ENCODE measurements around the gene UBL4A. TPM values are rescaled to one million over a fixed set of nuclear protein-coding genes. Genes with fewer than 3 reads are reported as not detected.

UBL4A gene
- total RNA-seq, 1 experiment from 2014 or later, result 37.4 TPM

GRCh38 chrX:154481195-154481594, 5.2 kb downstream of the UBL4A start (continued):
- no peak for TF ChIP-seq CTCF (IDR thresholded peaks at IDR 0.05 in 2 of 3, conservative IDR thresholded peaks at IDR 0.05 in 1 of 3; ENCODE audit: borderline replicate concordance in 1 of 3, insufficient read depth in 1 of 3, low read depth in 2 of 3, low read length in 2 of 3)
- no peak for TF ChIP-seq TCF7L2 (IDR thresholded peaks at IDR 0.05; ENCODE audit: borderline replicate concordance, extremely low read depth, insufficient read depth, insufficient read length)
- TF ChIP-seq EZH2phosphoT487 (IDR thresholded peaks at IDR 0.05; ENCODE audit: borderline replicate concordance), result no peak
- TF ChIP-seq RAD21 (IDR thresholded peaks at IDR 0.05; ENCODE audit: low read depth), result no peak
- no peak for TF ChIP-seq FOSL1 (IDR thresholded peaks at IDR 0.05; ENCODE audit: low read depth)
- no peak for TF ChIP-seq SRF (IDR thresholded peaks at IDR 0.05; ENCODE audit: low read depth)

- BruUV-seq (replicated peaks), result TSS peak; percentile 30
- Histone ChIP-seq H3K4me1 (ENCODE audit: control insufficient read depth in 1 of 2, insufficient read depth in 2 of 2, low read length in 2 of 2) (peaks cover 3 to 10% of the 10 kb centered on the region in 2 experiments; a peak in 3 of 4 replicates), H2AFZ (ENCODE audit: low read depth, low read length, poor library complexity, severe bottlenecking) (no peak within 1 kb of the TSS), H3K4me3 (replicated peaks in 1 of 2; ENCODE audit: low read depth in 1 of 2, low read length in 2 of 2) (peak within 1 kb of the TSS; percentile 53 to 60), H3K36me3 (ENCODE audit: control insufficient read depth in 1 of 2, insufficient read depth in 2 of 2, low read length in 2 of 2) (no peaks in the 10 kb centered on the region), H3K9me3 (ENCODE audit: control insufficient read depth in 1 of 2, insufficient read depth in 1 of 2, low read depth in 1 of 2, low read length in 2 of 2) (no peaks in the 10 kb centered on the region), H3K9ac (ENCODE audit: low read length) (peak within 1 kb of the TSS; percentile 60), H4K20me1 (ENCODE audit: insufficient read depth) (no peaks in the 10 kb centered on the region), H3K79me2 (ENCODE audit: insufficient read depth, low read length) (no peaks in the 10 kb centered on the region), H3K27ac (ENCODE audit: low read depth, low read length) (peak within 1 kb of the TSS; percentile 87), H3K9me2 (ENCODE audit: insufficient read depth) (no peaks in the 10 kb centered on the region), H3K4me2 (ENCODE audit: low read length) (peak within 1 kb of the TSS; percentile 71), H3K27me3 (ENCODE audit: insufficient read depth, low read length) (no peaks in the 10 kb centered on the region)
- DNase-seq (ENCODE audit: low read depth, low spot score) (peak; percentile 69), ATAC-seq (peak; percentile 89)
- ChIA-PET RAD21 (ENCODE audit: low non-redundant PET in 1 of 2, low total read pairs in 2 of 2, uncharacterized antibody in 2 of 2, unreplicated experiment in 2 of 2) (interaction anchor here in 1 of 2 experiments (0.5 kb wide), 1 partner anchor 357 kb away, joined by 3 read pairs; no protein-coding TSS in a partner anchor), POLR2A (interaction anchor here (1.1 kb wide), 1 partner anchor 26 kb away, joined by 3 read pairs; no protein-coding TSS in a partner anchor), CTCF (no interaction called here)
- intact Hi-C loops (cut with micrococcal nuclease), result loop anchor here (5.0 kb wide), 2 partner anchors 37 to 72 kb away; partner anchors contain the start of genes DNASE1L1 and FAM50A
- TF ChIP-seq RAD21 (IDR thresholded peaks at IDR 0.05; ENCODE audit: low read depth), result no peak
- TF ChIP-seq POLR2AphosphoS5 (IDR thresholded peaks at IDR 0.05; ENCODE audit: low read depth, low read length), result peak; percentile 58
- TF ChIP-seq, protein P1, sequence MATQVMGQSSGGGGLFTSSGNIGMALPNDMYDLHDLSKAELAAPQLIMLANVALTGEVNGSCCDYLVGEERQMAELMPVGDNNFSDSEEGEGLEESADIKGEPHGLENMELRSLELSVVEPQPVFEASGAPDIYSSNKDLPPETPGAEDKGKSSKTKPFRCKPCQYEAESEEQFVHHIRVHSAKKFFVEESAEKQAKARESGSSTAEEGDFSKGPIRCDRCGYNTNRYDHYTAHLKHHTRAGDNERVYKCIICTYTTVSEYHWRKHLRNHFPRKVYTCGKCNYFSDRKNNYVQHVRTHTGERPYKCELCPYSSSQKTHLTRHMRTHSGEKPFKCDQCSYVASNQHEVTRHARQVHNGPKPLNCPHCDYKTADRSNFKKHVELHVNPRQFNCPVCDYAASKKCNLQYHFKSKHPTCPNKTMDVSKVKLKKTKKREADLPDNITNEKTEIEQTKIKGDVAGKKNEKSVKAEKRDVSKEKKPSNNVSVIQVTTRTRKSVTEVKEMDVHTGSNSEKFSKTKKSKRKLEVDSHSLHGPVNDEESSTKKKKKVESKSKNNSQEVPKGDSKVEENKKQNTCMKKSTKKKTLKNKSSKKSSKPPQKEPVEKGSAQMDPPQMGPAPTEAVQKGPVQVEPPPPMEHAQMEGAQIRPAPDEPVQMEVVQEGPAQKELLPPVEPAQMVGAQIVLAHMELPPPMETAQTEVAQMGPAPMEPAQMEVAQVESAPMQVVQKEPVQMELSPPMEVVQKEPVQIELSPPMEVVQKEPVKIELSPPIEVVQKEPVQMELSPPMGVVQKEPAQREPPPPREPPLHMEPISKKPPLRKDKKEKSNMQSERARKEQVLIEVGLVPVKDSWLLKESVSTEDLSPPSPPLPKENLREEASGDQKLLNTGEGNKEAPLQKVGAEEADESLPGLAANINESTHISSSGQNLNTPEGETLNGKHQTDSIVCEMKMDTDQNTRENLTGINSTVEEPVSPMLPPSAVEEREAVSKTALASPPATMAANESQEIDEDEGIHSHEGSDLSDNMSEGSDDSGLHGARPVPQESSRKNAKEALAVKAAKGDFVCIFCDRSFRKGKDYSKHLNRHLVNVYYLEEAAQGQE (IDR thresholded peaks at IDR 0.05; ENCODE audit: low read depth), result no peak
- TF ChIP-seq CBX3 (IDR thresholded peaks at IDR 0.05; ENCODE audit: low read depth), result no peak
- TF ChIP-seq, protein P2, sequence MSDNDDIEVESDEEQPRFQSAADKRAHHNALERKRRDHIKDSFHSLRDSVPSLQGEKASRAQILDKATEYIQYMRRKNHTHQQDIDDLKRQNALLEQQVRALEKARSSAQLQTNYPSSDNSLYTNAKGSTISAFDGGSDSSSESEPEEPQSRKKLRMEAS (IDR thresholded peaks at IDR 0.05), result no peak
- no peak for TF ChIP-seq SRF (IDR thresholded peaks at IDR 0.05; ENCODE audit: low read depth)
- no peak for TF ChIP-seq CEBPB (IDR thresholded peaks at IDR 0.05; ENCODE audit: low read depth)
- TF ChIP-seq CTCF (IDR thresholded peaks at IDR 0.05 in 2 of 3, conservative IDR thresholded peaks at IDR 0.05 in 1 of 3; ENCODE audit: borderline replicate concordance in 1 of 3, insufficient read depth in 1 of 3, low read depth in 2 of 3, low read length in 2 of 3), result no peak
- peak; percentile 40; the same call in 1 of the 2 replicates for TF ChIP-seq ZFX (IDR thresholded peaks at IDR 0.05)
- TF ChIP-seq POLR2A (IDR thresholded peaks at IDR 0.05; ENCODE audit: borderline replicate concordance, extremely low read depth, insufficient read depth, insufficient read length), result peak; percentile 45
- peak; percentile 80 for TF ChIP-seq TCF7L2 (IDR thresholded peaks at IDR 0.05; ENCODE audit: borderline replicate concordance, extremely low read depth, insufficient read depth, insufficient read length)
- no peak for TF ChIP-seq EGR1 (IDR thresholded peaks at IDR 0.05; ENCODE audit: low read depth)
Measured at GRCh38 chrX:154478728-154479622, 7.4 kb downstream of the UBL4A start, which contains the start of gene LAGE3. TSS of gene LAGE3 (minus strand) at chrX:154479281. CDS start at chrX:154478915, 366 bp downstream.
